SK-N-SH treated with all-trans-retinoic acid at 6 μM for 48 hours (cell line): ENCODE data around the gene HELLS.

Source experiments
- ATAC-seq: fragments of 200-7000 bp; cut with Tn5 transposase; 3 replicates; pipeline ENCODE4 v1.9.1; 2020; ENCODE audit warnings: mild to moderate bottlenecking, moderate library complexity
- ARNTL ChIP-seq: fragments of 450-650 bp; formaldehyde crosslinking; IDR thresholded peaks from 2 replicates; pipeline ENCODE4 v1.5.0; 2020; ENCODE audit warnings: low read depth, mild to moderate bottlenecking, moderate library complexity, borderline replicate concordance
- CSDC2 ChIP-seq: fragments of 250-450 bp; sonication (Bioruptor Pico); IDR thresholded peaks from 2 replicates; pipeline ENCODE4 v1.5.0; 2020; ENCODE audit warnings: mild to moderate bottlenecking, moderate library complexity
- ESRRG ChIP-seq: fragments of 250-450 bp; sonication (Bioruptor Pico); IDR thresholded peaks from 2 replicates; pipeline ENCODE4 v1.6.1; 2021; ENCODE audit warnings: mild to moderate bottlenecking
- PPARA ChIP-seq: fragments of 250-450 bp; sonication (Bioruptor Pico); IDR thresholded peaks from 2 replicates; pipeline ENCODE4 v1.5.0; 2020; ENCODE audit warnings: mild to moderate bottlenecking, borderline replicate concordance
- SNAI2 ChIP-seq: fragments of 250-450 bp; sonication (Bioruptor Pico); IDR thresholded peaks from 2 replicates; pipeline ENCODE4 v1.5.0; 2020; ENCODE audit warnings: mild to moderate bottlenecking, moderate library complexity
- TOX ChIP-seq: fragments of 250-450 bp; sonication (Bioruptor Pico); IDR thresholded peaks from 2 replicates; pipeline ENCODE4 v1.8.0; 2021; ENCODE audit warnings: mild to moderate bottlenecking, moderate library complexity, borderline replicate concordance
- TSHZ2 ChIP-seq: fragments of 250-450 bp; sonication (Bioruptor Pico); IDR thresholded peaks from 2 replicates; pipeline ENCODE4 v1.5.0; 2020; ENCODE audit warnings: mild to moderate bottlenecking, moderate library complexity
- ZC3H10 ChIP-seq: fragments of 250-450 bp; sonication (Bioruptor Pico); IDR thresholded peaks from 2 replicates; pipeline ENCODE4 v1.5.1; 2021; ENCODE audit warnings: mild to moderate bottlenecking, moderate library complexity
- ZFP3 ChIP-seq: fragments of 250-450 bp; sonication (Bioruptor Pico); IDR thresholded peaks from 2 replicates; pipeline ENCODE4 v1.5.0; 2020; ENCODE audit warnings: mild to moderate bottlenecking, moderate library complexity
- ZNF565 ChIP-seq: fragments of 450-650 bp; formaldehyde crosslinking; conservative IDR thresholded peaks from 2 replicates; pipeline ENCODE4 v1.5.0; 2020; ENCODE audit warnings: low read depth, mild to moderate bottlenecking, moderate library complexity
- ZNF8 ChIP-seq: fragments of 450-650 bp; formaldehyde crosslinking; IDR thresholded peaks from 2 replicates; pipeline ENCODE4 v1.5.0; 2020; ENCODE audit warnings: mild to moderate bottlenecking, moderate library complexity
- TF ChIP-seq, protein P1 (sequence below): fragments of 250-450 bp; sonication (Bioruptor Pico); IDR thresholded peaks from 2 replicates; pipeline ENCODE4 v1.5.1; 2020; ENCODE audit warnings: low read depth, mild to moderate bottlenecking, moderate library complexity
- TF ChIP-seq, protein P2 (sequence below): fragments of 250-450 bp; sonication (Bioruptor Pico); IDR thresholded peaks from 2 replicates; pipeline ENCODE4 v1.8.0; 2020; ENCODE audit warnings: mild to moderate bottlenecking, moderate library complexity, borderline replicate concordance
- TF ChIP-seq, protein P3 (sequence below): fragments of 250-450 bp; sonication (Bioruptor Pico); IDR thresholded peaks from 2 replicates; pipeline ENCODE4 v1.5.1; 2021; ENCODE audit warnings: mild to moderate bottlenecking, moderate library complexity

The HELLS gene

GRCh38 chr10:94644352-94644751 is 98.8 kb downstream of the HELLS start:
- ATAC-seq, result no peak
- TF ChIP-seq TOX (CRISPR knock-in tag), result no peak
- TF ChIP-seq, protein P1, sequence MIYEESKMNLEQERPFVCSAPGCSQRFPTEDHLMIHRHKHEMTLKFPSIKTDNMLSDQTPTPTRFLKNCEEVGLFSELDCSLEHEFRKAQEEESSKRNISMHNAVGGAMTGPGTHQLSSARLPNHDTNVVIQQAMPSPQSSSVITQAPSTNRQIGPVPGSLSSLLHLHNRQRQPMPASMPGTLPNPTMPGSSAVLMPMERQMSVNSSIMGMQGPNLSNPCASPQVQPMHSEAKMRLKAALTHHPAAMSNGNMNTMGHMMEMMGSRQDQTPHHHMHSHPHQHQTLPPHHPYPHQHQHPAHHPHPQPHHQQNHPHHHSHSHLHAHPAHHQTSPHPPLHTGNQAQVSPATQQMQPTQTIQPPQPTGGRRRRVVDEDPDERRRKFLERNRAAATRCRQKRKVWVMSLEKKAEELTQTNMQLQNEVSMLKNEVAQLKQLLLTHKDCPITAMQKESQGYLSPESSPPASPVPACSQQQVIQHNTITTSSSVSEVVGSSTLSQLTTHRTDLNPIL (CRISPR knock-in tag), result no peak
- no peak for TF ChIP-seq ZNF565
- TF ChIP-seq SNAI2 (CRISPR knock-in tag), result no peak

GRCh38 chr10:94645285-94645684 is 99.7 kb downstream of the HELLS start:
- no peak for ATAC-seq
- no peak for TF ChIP-seq ESRRG
- TF ChIP-seq ARNTL (CRISPR knock-in tag), result no peak
- TF ChIP-seq, protein P2, sequence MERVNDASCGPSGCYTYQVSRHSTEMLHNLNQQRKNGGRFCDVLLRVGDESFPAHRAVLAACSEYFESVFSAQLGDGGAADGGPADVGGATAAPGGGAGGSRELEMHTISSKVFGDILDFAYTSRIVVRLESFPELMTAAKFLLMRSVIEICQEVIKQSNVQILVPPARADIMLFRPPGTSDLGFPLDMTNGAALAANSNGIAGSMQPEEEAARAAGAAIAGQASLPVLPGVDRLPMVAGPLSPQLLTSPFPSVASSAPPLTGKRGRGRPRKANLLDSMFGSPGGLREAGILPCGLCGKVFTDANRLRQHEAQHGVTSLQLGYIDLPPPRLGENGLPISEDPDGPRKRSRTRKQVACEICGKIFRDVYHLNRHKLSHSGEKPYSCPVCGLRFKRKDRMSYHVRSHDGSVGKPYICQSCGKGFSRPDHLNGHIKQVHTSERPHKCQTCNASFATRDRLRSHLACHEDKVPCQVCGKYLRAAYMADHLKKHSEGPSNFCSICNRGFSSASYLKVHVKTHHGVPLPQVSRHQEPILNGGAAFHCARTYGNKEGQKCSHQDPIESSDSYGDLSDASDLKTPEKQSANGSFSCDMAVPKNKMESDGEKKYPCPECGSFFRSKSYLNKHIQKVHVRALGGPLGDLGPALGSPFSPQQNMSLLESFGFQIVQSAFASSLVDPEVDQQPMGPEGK (CRISPR knock-in tag), result no peak
- TF ChIP-seq ZNF565, result no peak
- no peak for TF ChIP-seq PPARA (CRISPR knock-in tag)
- TF ChIP-seq, protein P1 (CRISPR knock-in tag), result no peak
- no peak for TF ChIP-seq ZC3H10 (CRISPR knock-in tag)
- no peak for TF ChIP-seq SNAI2 (CRISPR knock-in tag)
- TF ChIP-seq ZFP3 (CRISPR knock-in tag), result no peak
- TF ChIP-seq, protein P3, sequence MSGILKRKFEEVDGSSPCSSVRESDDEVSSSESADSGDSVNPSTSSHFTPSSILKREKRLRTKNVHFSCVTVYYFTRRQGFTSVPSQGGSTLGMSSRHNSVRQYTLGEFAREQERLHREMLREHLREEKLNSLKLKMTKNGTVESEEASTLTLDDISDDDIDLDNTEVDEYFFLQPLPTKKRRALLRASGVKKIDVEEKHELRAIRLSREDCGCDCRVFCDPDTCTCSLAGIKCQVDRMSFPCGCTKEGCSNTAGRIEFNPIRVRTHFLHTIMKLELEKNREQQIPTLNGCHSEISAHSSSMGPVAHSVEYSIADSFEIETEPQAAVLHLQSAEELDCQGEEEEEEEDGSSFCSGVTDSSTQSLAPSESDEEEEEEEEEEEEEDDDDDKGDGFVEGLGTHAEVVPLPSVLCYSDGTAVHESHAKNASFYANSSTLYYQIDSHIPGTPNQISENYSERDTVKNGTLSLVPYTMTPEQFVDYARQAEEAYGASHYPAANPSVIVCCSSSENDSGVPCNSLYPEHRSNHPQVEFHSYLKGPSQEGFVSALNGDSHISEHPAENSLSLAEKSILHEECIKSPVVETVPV, result no peak
- TF ChIP-seq CSDC2 (CRISPR knock-in tag), result no peak
- TF ChIP-seq TSHZ2 (CRISPR knock-in tag), result no peak
- no peak for TF ChIP-seq ZNF8 (CRISPR knock-in tag)
